ENCODE results near the gene RAP2B. TPM values are rescaled to one million over a fixed set of nuclear protein-coding genes. Genes with fewer than 3 reads are reported as not detected.

Gene RAP2B
- polyA plus RNA-seq, 3 donors: 17.5 to 35.5 (median 24.7) TPM

DNA sequence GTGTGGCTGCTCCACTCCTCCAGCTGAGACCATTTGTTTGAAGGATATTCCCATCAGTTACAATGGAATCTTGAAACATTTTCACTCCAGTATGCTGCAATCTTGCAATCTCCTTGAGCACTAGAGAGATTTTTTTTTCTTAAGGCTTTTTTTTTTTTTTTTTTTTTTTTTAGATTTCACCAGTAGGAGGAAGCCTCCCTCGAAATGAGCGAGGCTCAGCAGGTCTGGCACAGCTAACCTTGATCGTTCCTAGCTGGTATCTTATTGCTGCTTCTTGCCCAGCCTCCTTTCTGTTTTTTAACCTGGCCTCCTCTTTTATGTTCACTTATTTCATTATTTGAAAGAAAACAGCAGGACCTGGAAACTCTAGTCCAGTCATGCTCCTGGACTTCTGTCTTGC lies 48.1 kb downstream of the RAP2B start:
- H3K36me3 ChIP-seq (replicated peaks in 1 of 2; ENCODE audit: control insufficient read depth in 1 of 2, insufficient read depth in 2 of 2, low read length in 2 of 2): no peaks in the 10 kb centered on the region
- TF ChIP-seq, protein P1, sequence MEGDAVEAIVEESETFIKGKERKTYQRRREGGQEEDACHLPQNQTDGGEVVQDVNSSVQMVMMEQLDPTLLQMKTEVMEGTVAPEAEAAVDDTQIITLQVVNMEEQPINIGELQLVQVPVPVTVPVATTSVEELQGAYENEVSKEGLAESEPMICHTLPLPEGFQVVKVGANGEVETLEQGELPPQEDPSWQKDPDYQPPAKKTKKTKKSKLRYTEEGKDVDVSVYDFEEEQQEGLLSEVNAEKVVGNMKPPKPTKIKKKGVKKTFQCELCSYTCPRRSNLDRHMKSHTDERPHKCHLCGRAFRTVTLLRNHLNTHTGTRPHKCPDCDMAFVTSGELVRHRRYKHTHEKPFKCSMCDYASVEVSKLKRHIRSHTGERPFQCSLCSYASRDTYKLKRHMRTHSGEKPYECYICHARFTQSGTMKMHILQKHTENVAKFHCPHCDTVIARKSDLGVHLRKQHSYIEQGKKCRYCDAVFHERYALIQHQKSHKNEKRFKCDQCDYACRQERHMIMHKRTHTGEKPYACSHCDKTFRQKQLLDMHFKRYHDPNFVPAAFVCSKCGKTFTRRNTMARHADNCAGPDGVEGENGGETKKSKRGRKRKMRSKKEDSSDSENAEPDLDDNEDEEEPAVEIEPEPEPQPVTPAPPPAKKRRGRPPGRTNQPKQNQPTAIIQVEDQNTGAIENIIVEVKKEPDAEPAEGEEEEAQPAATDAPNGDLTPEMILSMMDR (IDR thresholded peaks at IDR 0.05): peak; percentile 43
- H2AFZ ChIP-seq (ENCODE audit: insufficient read depth, low read depth, low read length, poor library complexity, severe bottlenecking): no peak overlapping the region
- peak overlapping the region; percentile 42 for H3K4me2 ChIP-seq (replicated peaks; ENCODE audit: extremely low read depth, low read length, poor library complexity, severe bottlenecking)
- peak overlapping the region; percentile 65 to 92 for H3K27ac ChIP-seq (ENCODE audit: low read depth in 1 of 2, low read length in 2 of 2)
- no peaks in the 10 kb centered on the region for H3K27me3 Mint-ChIP-seq (ENCODE audit: low read depth in 3 of 3)
- no peaks in the 10 kb centered on the region for H3K9me3 ChIP-seq (replicated peaks in 1 of 2; ENCODE audit: control insufficient read depth in 1 of 2, insufficient read depth in 1 of 2, low read length in 2 of 2)
- no peaks in the 10 kb centered on the region for H3K36me3 Mint-ChIP-seq
- H3K4me1 Mint-ChIP-seq: peaks cover 45% of the 10 kb centered on the region
- peaks cover 0 to 2% (median 0%) of the 10 kb centered on the region in 7 donors for H3K9me3 Mint-ChIP-seq
- peaks cover 38 to 43% of the 10 kb centered on the region in 2 donors for H3K4me1 ChIP-seq (ENCODE audit: control insufficient read depth in 1 of 2, insufficient read depth in 2 of 2, low read length in 2 of 2)
- H3K27ac Mint-ChIP-seq: peak overlapping the region; percentile 92 to 99 (median 96)
- no peaks in the 10 kb centered on the region for H3K79me2 ChIP-seq (ENCODE audit: insufficient read depth, low read length)
- intact Hi-C loops (cut with micrococcal nuclease): no loop called here
- H4K20me1 ChIP-seq (ENCODE audit: insufficient read depth, low read length): no peaks in the 10 kb centered on the region
- peak; percentile 27 to 57 (median 48) for DNase-seq
- H3K9ac ChIP-seq (ENCODE audit: insufficient read depth, low read length, poor library complexity, severe bottlenecking): peak overlapping the region; percentile 45
- no CpG with 5 or more reads among the region's 3 CpGs for WGBS (ENCODE audit: insufficient coverage)
- H3K27me3 ChIP-seq (ENCODE audit: control insufficient read depth in 2 of 2, insufficient read depth in 2 of 2, low read length in 2 of 2): no peaks in the 10 kb centered on the region
- H3K4me3 Mint-ChIP-seq: peak overlapping the region; percentile 54 to 64
- H3K4me3 ChIP-seq (replicated peaks in 1 of 3; ENCODE audit: low read depth in 2 of 3, low read length in 3 of 3): peak overlapping the region in 1 of 3 experiments; percentile 43

DNA sequence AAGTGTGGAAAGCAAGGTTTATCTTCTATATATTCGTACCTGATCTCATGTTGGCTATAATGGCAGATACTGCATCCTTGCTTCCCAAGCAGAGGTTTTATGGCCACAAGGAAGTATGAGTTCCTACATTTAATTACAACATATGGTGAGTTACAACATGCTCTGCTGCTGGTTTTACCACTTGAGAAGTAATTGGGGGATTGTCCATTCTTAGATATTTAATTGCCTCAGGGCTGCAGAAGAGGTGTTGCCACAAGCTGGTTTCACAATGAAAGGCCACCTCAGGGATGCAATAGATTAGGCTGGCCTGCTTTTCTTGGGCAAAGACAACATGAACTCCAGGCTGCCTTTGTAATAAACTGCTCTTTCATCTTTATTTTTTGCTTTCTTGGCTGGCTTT lies 48.6 kb downstream of the RAP2B start:
- no CpG with 5 or more reads among the region's 1 CpG for WGBS (ENCODE audit: insufficient coverage)
- Mint-ChIP-seq H3K27me3 (ENCODE audit: low read depth in 3 of 3) (no peaks in the 10 kb centered on the region), H3K4me3 (no peak overlapping the region), H3K36me3 (no peaks in the 10 kb centered on the region), H3K27ac (peak overlapping the region; percentile 92 to 99 (median 96)), H3K9me3 (peaks cover 0 to 2% (median 0%) of the 10 kb centered on the region in 7 donors), H3K4me1 (peaks cover 45% of the 10 kb centered on the region)
- TF ChIP-seq, protein P1 (IDR thresholded peaks at IDR 0.05): no peak
- Histone ChIP-seq H3K4me1 (ENCODE audit: control insufficient read depth in 1 of 2, insufficient read depth in 2 of 2, low read length in 2 of 2) (peaks cover 38 to 43% of the 10 kb centered on the region in 2 donors), H4K20me1 (ENCODE audit: insufficient read depth, low read length) (no peaks in the 10 kb centered on the region), H3K4me2 (replicated peaks; ENCODE audit: extremely low read depth, low read length, poor library complexity, severe bottlenecking) (peak overlapping the region; percentile 42), H3K27me3 (ENCODE audit: control insufficient read depth in 2 of 2, insufficient read depth in 2 of 2, low read length in 2 of 2) (no peaks in the 10 kb centered on the region), H3K27ac (ENCODE audit: low read depth in 1 of 2, low read length in 2 of 2) (peak overlapping the region; percentile 65 to 92), H3K9ac (ENCODE audit: insufficient read depth, low read length, poor library complexity, severe bottlenecking) (no peak overlapping the region), H3K4me3 (replicated peaks in 1 of 3; ENCODE audit: low read depth in 2 of 3, low read length in 3 of 3) (peak overlapping the region in 1 of 3 experiments; percentile 43), H3K9me3 (replicated peaks in 1 of 2; ENCODE audit: control insufficient read depth in 1 of 2, insufficient read depth in 1 of 2, low read length in 2 of 2) (no peaks in the 10 kb centered on the region), H2AFZ (ENCODE audit: insufficient read depth, low read depth, low read length, poor library complexity, severe bottlenecking) (no peak overlapping the region), H3K36me3 (replicated peaks in 1 of 2; ENCODE audit: control insufficient read depth in 1 of 2, insufficient read depth in 2 of 2, low read length in 2 of 2) (no peaks in the 10 kb centered on the region), H3K79me2 (ENCODE audit: insufficient read depth, low read length) (no peaks in the 10 kb centered on the region)
- DNase-seq: peak; percentile 71 to 92 (median 84)
- intact Hi-C loops (cut with micrococcal nuclease): no loop called here
